K562 (cell line): Measurements from ENCODE around the gene LAMA2. TPM values are rescaled to one million over a fixed set of nuclear protein-coding genes. Genes with fewer than 3 reads are reported as not detected.

Experiments
- ATAC-seq: fragments of 200-7000 bp; cut with Tn5 transposase; 3 replicates; pipeline ENCODE4 v1.9.1; 2020; ENCODE audit warnings: moderate library complexity
- BruUV-seq: library from RNA; stranded (reverse); fragments of 400-500 nt; replicated peaks from 2 replicates; lab custom pipeline; 2021; lab: Mats Ljungman, UMichigan
- CTCF ChIA-PET: fragments of 300-600 bp; formaldehyde crosslinking; extraction: SDS; loops from one replicate; lab custom pipeline; 2021; ENCODE audit warnings: low intra/inter-chr PET ratio; lab: Yijun Ruan, JAX
- POLR2A ChIA-PET: fragments of 300-600, 350-650 bp; sonication (Branson Sonifier 250); formaldehyde crosslinking; extraction: SDS; loops from one replicate; lab custom pipeline; 2021; ENCODE audit warnings: antibody characterized with exemption, inconsistent platforms; lab: Yijun Ruan, JAX
- DNase-seq, 4 experiments: peaks; one replicate each; pipeline versions ENCODE4 v3.0.0 to v3.0.0-alpha.2; 2011 to 2018; ENCODE audit warnings: low spot score in 3 of 4, mixed read lengths in 3 of 4; ENCODE audit errors: extremely low read depth in 1 of 4
- FAIRE-seq: peaks from 2 replicates; lab custom pipeline; 2011; peaks lifted over from hg19 to GRCh38; lab: Jason Lieb, UNC
- H2AFZ ChIP-seq: 2 replicates; pipeline ENCODE4 v1.6.0; 2011; ENCODE audit warnings: low read depth, low read length, control low read depth, inconsistent platforms
- H3K27ac ChIP-seq: fragments of 200-600 bp; 3 replicates; pipeline ENCODE4 v1.8.0; 2011; ENCODE audit warnings: low read depth, mild to moderate bottlenecking, control low read depth, inconsistent platforms, low read length, moderate library complexity, mixed read lengths; ENCODE audit errors: extremely low read depth
- H3K27me3 ChIP-seq, 2 experiments: fragments of 300-600 bp in 1 of 2; 2 replicates in 1 of 2; 3 replicates in 1 of 2; pipeline versions ENCODE4 v1.6.0 to v1.8.0; 2011; ENCODE audit warnings: inconsistent platforms in 2 of 2, low read length in 2 of 2, mild to moderate bottlenecking in 1 of 2, mixed read lengths in 1 of 2, moderate library complexity in 1 of 2; ENCODE audit not compliant: control insufficient read depth in 2 of 2, insufficient read depth in 2 of 2
- H3K36me3 ChIP-seq: fragments of 300-600 bp; 3 replicates; pipeline ENCODE4 v1.8.0; 2011; ENCODE audit warnings: mild to moderate bottlenecking, low read length, inconsistent platforms; ENCODE audit not compliant: control insufficient read depth, insufficient read depth
- H3K4me1 ChIP-seq, 2 experiments: fragments of 200-600 bp in 1 of 2; replicated peaks in 1 of 2; 2 replicates in 1 of 2; 3 replicates in 1 of 2; pipeline versions ENCODE4 v1.5.1 to v1.8.0; 2011; ENCODE audit warnings: inconsistent platforms in 2 of 2, low read length in 2 of 2, mild to moderate bottlenecking in 1 of 2, mixed read lengths in 1 of 2, moderate library complexity in 1 of 2; ENCODE audit not compliant: control insufficient read depth in 2 of 2, insufficient read depth in 2 of 2
- H3K4me2 ChIP-seq: 2 replicates; pipeline ENCODE4 v1.6.1; 2011; ENCODE audit warnings: low read length, control low read depth, inconsistent platforms, mixed read lengths; ENCODE audit not compliant: insufficient read depth
- H3K4me3 ChIP-seq: fragments of 200-600 bp; sonication (generic), shearing (Covaris generic); 2 replicates; pipeline ENCODE4 v1.5.1; 2016; ENCODE audit warnings: control low read depth, inconsistent platforms
- H3K79me2 ChIP-seq: fragments of 200-600 bp; 3 replicates; pipeline ENCODE4 v1.8.0; 2011; ENCODE audit warnings: low read length, inconsistent platforms; ENCODE audit not compliant: control insufficient read depth, insufficient read depth
- H3K9ac ChIP-seq, 2 experiments: 2 replicates each; pipeline versions ENCODE4 v1.6.0 to v1.6.1; 2011; ENCODE audit warnings: low read depth in 2 of 2, low read length in 2 of 2, control low read depth in 1 of 2, inconsistent platforms in 1 of 2, mild to moderate bottlenecking in 1 of 2, mixed read lengths in 1 of 2; ENCODE audit not compliant: insufficient read depth in 1 of 2
- H3K9me1 ChIP-seq: one replicate; pipeline ENCODE4 v1.6.0; 2011; ENCODE audit warnings: inconsistent platforms, mild to moderate bottlenecking, low read length, moderate library complexity; ENCODE audit not compliant: control insufficient read depth, insufficient read depth
- H3K9me3 ChIP-seq: replicated peaks from 2 replicates; pipeline ENCODE4 v1.5.1; 2011; ENCODE audit warnings: low read depth, low read length, inconsistent platforms; ENCODE audit not compliant: control insufficient read depth, insufficient read depth
- H4K20me1 ChIP-seq: replicated peaks from 2 replicates; pipeline ENCODE4 v1.6.1; 2011; ENCODE audit warnings: low read length, inconsistent platforms, mixed read lengths; ENCODE audit not compliant: control insufficient read depth, insufficient read depth
- CHD2 ChIP-seq: IDR thresholded peaks from 2 replicates; pipeline ENCODE4 v1.6.1; 2011; ENCODE audit warnings: low read depth, low read length
- ETV1 ChIP-seq: fragments of 450-650 bp; conservative IDR thresholded peaks from 2 replicates; pipeline ENCODE4 v1.6.1; 2016; ENCODE audit warnings: missing genetic modification characterization, control low read depth, low read depth, missing compliant biosample characterization
- KDM1A ChIP-seq, 2 experiments: fragments of 450-650 bp; IDR thresholded peaks; 2 replicates each; pipeline ENCODE4 v1.6.1; 2016; ENCODE audit warnings: mild to moderate bottlenecking in 2 of 2
- ZNF175 ChIP-seq: fragments of 200-800 bp; sonication (Bioruptor generic); IDR thresholded peaks from 2 replicates; pipeline ENCODE4 v1.6.1; 2016; ENCODE audit warnings: low read depth, mild to moderate bottlenecking, missing genetic modification characterization, missing compliant biosample characterization
- WGBS: fragments of 100-300 bp; shearing (Covaris generic); methylation state at CpG from one replicate; pipeline ENCODE4 v1.1.6; 2016; ENCODE audit warnings: low coverage, mixed read lengths; ENCODE audit not compliant: insufficient coverage; ENCODE audit errors: missing lambda C conversion rate; 5-methylcytosine and 5-hydroxymethylcytosine counted together
- in situ Hi-C: fragments of 300-500 bp; cut with MboI; formaldehyde crosslinking; loops from 4 replicates; pipeline ENCODE4 v1.15.0; 2018; ENCODE audit warnings: inconsistent platforms, mixed read lengths
- intact Hi-C: fragments of 100-400 bp; cut with micrococcal nuclease; formaldehyde crosslinking; loops from 2 replicates; pipeline ENCODE4 v1.14.2; 2022
- polyA plus RNA-seq, 8 experiments: library from polyadenylated mRNA; depleted of rRNA in 4 of 8; stranded (reverse) in 5 of 8; unstranded in 3 of 8; fragments of >200 nt; fragmentation: Nextera tagmentation in 2 of 8; fragmentation: Illumina TruSeq in 1 of 8; extraction: Ambion mirVana in 2 of 8; extraction: Trizol in 1 of 8; gene quantifications; 2 replicates each; pipeline versions ENCODE4 v1.2.1 to v1.2.3, GENCODE V29; 2011 to 2014; ENCODE audit warnings: inconsistent platforms in 1 of 8, missing spikeins in 1 of 8
- total RNA-seq, 7 experiments: library from RNA; depleted of rRNA in 6 of 7; stranded (reverse); fragments of >200 nt in 6 of 7; fragmentation: Illumina TruSeq in 2 of 7; extraction: Trizol in 2 of 7; gene quantifications; 2 replicates each; pipeline versions ENCODE4 v1.2.1 to v1.2.3, GENCODE V29; 2011 to 2021; ENCODE audit warnings: low replicate concordance in 1 of 7
- TF ChIP-seq, protein P1 (sequence below): fragments of 250-450 bp; sonication (Bioruptor Pico); IDR thresholded peaks from 2 replicates; pipeline ENCODE4 v1.4.0; 2020; ENCODE audit warnings: mild to moderate bottlenecking, moderate library complexity

The LAMA2 gene
- total and polyA plus RNA-seq, 9 of the 15 experiments (the other 6 are each of a cell fraction or from before 2014, with no cell fraction given): 0.04 to 1.5 (median 0.36) TPM

DNA sequence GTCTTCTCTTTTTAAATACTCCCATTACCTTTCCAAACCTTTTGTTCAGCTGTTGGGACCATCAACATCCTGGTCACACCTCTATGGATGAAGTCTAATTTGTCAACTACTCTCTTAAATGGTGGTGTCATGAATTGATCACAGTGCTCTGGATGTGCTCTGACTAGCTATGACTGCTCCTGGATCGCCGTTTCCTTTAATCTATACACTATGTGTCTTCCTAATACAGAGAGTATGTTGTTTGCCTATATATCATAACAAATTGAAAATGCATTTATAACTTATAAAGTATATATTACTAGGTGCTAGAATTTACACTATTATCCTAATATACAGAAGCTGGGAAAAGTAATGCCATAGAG is 357.5 kb downstream of the LAMA2 start:
- no peaks in the 10 kb centered on the region for H3K36me3 ChIP-seq
- no peaks in the 10 kb centered on the region for H3K79me2 ChIP-seq
- H3K27me3 ChIP-seq: no peaks in the 10 kb centered on the region
- no peaks in the 10 kb centered on the region for H3K4me1 ChIP-seq
- 3% methylated on average over 2 of the region's 2 CpGs for WGBS
- H4K20me1 ChIP-seq: no peaks in the 10 kb centered on the region
- no peaks in the 10 kb centered on the region for H3K9me3 ChIP-seq
- no peaks in the 10 kb centered on the region for H3K9me1 ChIP-seq
- H3K4me3 ChIP-seq: no peak overlapping the region
- no TSS peak for BruUV-seq
- no peak overlapping the region for H2AFZ ChIP-seq
- POLR2A ChIA-PET: no interaction called here
- no peak for TF ChIP-seq ZNF175 (CRISPR knock-in tag)
- TF ChIP-seq KDM1A (IDR thresholded peaks at IDR 0.05): no peak
- FAIRE-seq (no peak), DNase-seq (no peak), ATAC-seq (no peak)
- in situ Hi-C loops: no loop called here
- CTCF ChIA-PET: no interaction called here
- H3K4me2 ChIP-seq: no peak overlapping the region
- no peak overlapping the region for H3K9ac ChIP-seq
- H3K27ac ChIP-seq: no peak overlapping the region
- intact Hi-C loops: no loop called here

GRCh38 chr6:129242546-129242945 is 359.6 kb downstream of the LAMA2 start:
- Histone ChIP-seq H3K27me3 (no peaks in the 10 kb centered on the region), H3K9me1 (no peaks in the 10 kb centered on the region), H2AFZ (no peak overlapping the region), H3K4me1 (no peaks in the 10 kb centered on the region), H3K79me2 (no peaks in the 10 kb centered on the region), H4K20me1 (no peaks in the 10 kb centered on the region)
- FAIRE-seq: no peak
- in situ Hi-C loops: no loop called here
- 2% methylated on average over 2 of the region's 2 CpGs for WGBS
- TF ChIP-seq, protein P1, sequence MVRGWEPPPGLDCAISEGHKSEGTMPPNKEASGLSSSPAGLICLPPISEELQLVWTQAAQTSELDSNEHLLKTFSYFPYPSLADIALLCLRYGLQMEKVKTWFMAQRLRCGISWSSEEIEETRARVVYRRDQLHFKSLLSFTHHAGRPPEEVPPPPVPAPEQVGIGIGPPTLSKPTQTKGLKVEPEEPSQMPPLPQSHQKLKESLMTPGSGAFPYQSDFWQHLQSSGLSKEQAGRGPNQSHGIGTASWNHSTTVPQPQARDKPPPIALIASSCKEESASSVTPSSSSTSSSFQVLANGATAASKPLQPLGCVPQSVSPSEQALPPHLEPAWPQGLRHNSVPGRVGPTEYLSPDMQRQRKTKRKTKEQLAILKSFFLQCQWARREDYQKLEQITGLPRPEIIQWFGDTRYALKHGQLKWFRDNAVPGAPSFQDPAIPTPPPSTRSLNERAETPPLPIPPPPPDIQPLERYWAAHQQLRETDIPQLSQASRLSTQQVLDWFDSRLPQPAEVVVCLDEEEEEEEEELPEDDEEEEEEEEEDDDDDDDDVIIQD (CRISPR knock-in tag): no peak
- TF ChIP-seq CHD2 (no peak), ETV1 (no peak)
- TF ChIP-seq, all 486 proteins: peak for 0
- ChIA-PET POLR2A (no interaction called here), CTCF (no interaction called here)
- Histone ChIP-seq H3K4me2 (no peak overlapping the region), H3K9ac (no peak overlapping the region), H3K9me3 (no peaks in the 10 kb centered on the region), H3K27ac (no peak overlapping the region), H3K36me3 (no peaks in the 10 kb centered on the region), H3K4me3 (no peak overlapping the region)
- BruUV-seq: no TSS peak
- intact Hi-C loops: no loop called here
- ATAC-seq (no peak), DNase-seq (no peak)
